Liver (tissue), 9 donors: ENCODE data around the gene NPW. TPM values are rescaled to one million over a fixed set of nuclear protein-coding genes. Genes with fewer than 3 reads are reported as not detected.

ENCODE experiments used
- DNase-seq: peaks from one replicate; pipeline ENCODE4 v3.0.0-alpha.2; 2017; ENCODE audit warnings: low spot score
- H3K27ac ChIP-seq, 2 donors: one replicate each; pipeline ENCODE4 v1.7.0; 2013; ENCODE audit warnings: inconsistent platforms in 2 of 2, low read length in 2 of 2, control low read depth in 1 of 2, low read depth in 1 of 2, mild to moderate bottlenecking in 1 of 2
- H3K27me3 ChIP-seq, 4 donors: one replicate each; pipeline versions ENCODE4 v1.6.1 to v1.7.0; 2013; ENCODE audit warnings: low read length in 3 of 4, inconsistent platforms in 1 of 4, mild to moderate bottlenecking in 1 of 4, moderate library complexity in 1 of 4; ENCODE audit not compliant: control insufficient read depth in 4 of 4, insufficient read depth in 4 of 4
- H3K36me3 ChIP-seq, 4 donors: one replicate each; pipeline versions ENCODE4 v1.6.1 to v1.7.0; 2013; ENCODE audit warnings: low read length in 3 of 4, mild to moderate bottlenecking in 3 of 4, low read depth in 1 of 4, moderate library complexity in 1 of 4; ENCODE audit not compliant: control insufficient read depth in 4 of 4, insufficient read depth in 3 of 4
- H3K4me1 ChIP-seq, 4 donors: one replicate each; pipeline versions ENCODE4 v1.6.1 to v1.7.0; 2013; ENCODE audit warnings: low read length in 3 of 4, mild to moderate bottlenecking in 3 of 4, moderate library complexity in 1 of 4; ENCODE audit not compliant: control insufficient read depth in 4 of 4, insufficient read depth in 4 of 4
- H3K4me3 ChIP-seq, 3 donors: one replicate each; pipeline versions ENCODE4 v1.6.1 to v1.7.0; 2013; ENCODE audit warnings: low read length in 3 of 3, control low read depth in 1 of 3, low read depth in 1 of 3, mild to moderate bottlenecking in 1 of 3
- H3K9ac ChIP-seq, 2 donors: one replicate each; pipeline ENCODE4 v1.7.0; 2013; ENCODE audit warnings: low read length in 2 of 2, mild to moderate bottlenecking in 2 of 2, moderate library complexity in 2 of 2, control low read depth in 1 of 2, low read depth in 1 of 2
- H3K9me3 ChIP-seq, 4 donors: one replicate each; pipeline versions ENCODE4 v1.6.1 to v1.7.0; 2013; ENCODE audit warnings: low read length in 3 of 4; ENCODE audit not compliant: control insufficient read depth in 4 of 4
- ATF3 ChIP-seq: IDR thresholded peaks from 2 replicates; pipeline ENCODE4 v1.6.1; 2016; ENCODE audit warnings: antibody characterized with exemption
- CTCF ChIP-seq: fragments of 150-350 bp; IDR thresholded peaks from 2 replicates; pipeline ENCODE4 v1.5.1; 2017; ENCODE audit warnings: improper control_type of control experiment, low read depth, low read length; ENCODE audit not compliant: missing input control
- FOXA1 ChIP-seq: IDR thresholded peaks from 2 replicates; pipeline ENCODE4 v1.6.1; 2016; ENCODE audit warnings: antibody characterized with exemption
- FOXA2 ChIP-seq: IDR thresholded peaks from 2 replicates; pipeline ENCODE4 v1.6.1; 2016; ENCODE audit warnings: antibody characterized with exemption
- GABPA ChIP-seq, 2 donors: IDR thresholded peaks in 1 of 2; conservative IDR thresholded peaks in 1 of 2; 2 replicates each; pipeline ENCODE4 v1.6.1; 2016; ENCODE audit warnings: antibody characterized with exemption in 2 of 2, mild to moderate bottlenecking in 1 of 2, moderate library complexity in 1 of 2
- HNF4A ChIP-seq, 2 donors: conservative IDR thresholded peaks; 2 replicates each; pipeline ENCODE4 v1.6.1; 2016; ENCODE audit warnings: antibody characterized with exemption in 2 of 2, mild to moderate bottlenecking in 2 of 2
- HNF4G ChIP-seq: IDR thresholded peaks from 2 replicates; pipeline ENCODE4 v1.6.1; 2016; ENCODE audit warnings: antibody characterized with exemption
- JUND ChIP-seq, 2 donors: IDR thresholded peaks; 2 replicates each; pipeline ENCODE4 v1.6.1; 2016; ENCODE audit warnings: antibody characterized with exemption in 2 of 2
- NR2F2 ChIP-seq: IDR thresholded peaks from 2 replicates; pipeline ENCODE4 v1.6.1; 2016; ENCODE audit warnings: antibody characterized with exemption
- RAD21 ChIP-seq, 2 donors: IDR thresholded peaks; 2 replicates each; pipeline ENCODE4 v1.6.1; 2016; ENCODE audit warnings: antibody characterized with exemption in 2 of 2, mild to moderate bottlenecking in 2 of 2
- RXRA ChIP-seq, 2 donors: IDR thresholded peaks; 2 replicates each; pipeline ENCODE4 v1.6.1; 2017 to 2018; ENCODE audit warnings: antibody characterized with exemption in 2 of 2, mild to moderate bottlenecking in 1 of 2
- SP1 ChIP-seq: IDR thresholded peaks from 2 replicates; pipeline ENCODE4 v1.6.1; 2018; ENCODE audit warnings: antibody characterized with exemption, mild to moderate bottlenecking
- YY1 ChIP-seq: IDR thresholded peaks from 2 replicates; pipeline ENCODE4 v1.6.1; 2016; ENCODE audit warnings: antibody characterized with exemption, mild to moderate bottlenecking
- ZBTB33 ChIP-seq: IDR thresholded peaks from 2 replicates; pipeline ENCODE4 v1.6.1; 2016; ENCODE audit warnings: antibody characterized with exemption
- WGBS: extraction: QIAGEN DNeasy Blood & Tissue Kit; methylation state at CpG from one replicate; pipeline ENCODE4 v1.1.7; 2013; 5-methylcytosine and 5-hydroxymethylcytosine counted together
- polyA plus RNA-seq, 2 donors: library from polyadenylated mRNA; stranded (reverse) in 1 of 2; unstranded in 1 of 2; fragments of 200-250 nt in 1 of 2; fragments of >200 nt in 1 of 2; fragmentation: Nextera tagmentation in 1 of 2; extraction: Ambion mirVana in 1 of 2; gene quantifications; one replicate each; pipeline versions ENCODE4 v1.2.1 to v1.2.3, GENCODE V29; 2013 to 2015
- total RNA-seq, 2 donors: library from RNA; depleted of rRNA; stranded (reverse); fragments of >200 nt; gene quantifications; one replicate each; pipeline ENCODE4 v1.2.3, GENCODE V29; 2014
- TF ChIP-seq, protein P1 (sequence below): IDR thresholded peaks from 2 replicates; pipeline ENCODE4 v1.6.1; 2016; ENCODE audit warnings: antibody characterized with exemption, mild to moderate bottlenecking
- donor health status: healthy.
- donor health status: healthy.
- donor health status: healthy.
- donor health status: healthy.
- donor health status: healthy.

NPW gene
- total and polyA plus RNA-seq, 4 donors, result 1.3 to 20.6 (median 9.1) TPM

- peak; percentile 99 for DNase-seq
- H3K36me3 ChIP-seq, result peaks cover 0 to 6% (median 3%) of the 10 kb centered on the region in 4 donors
- H3K4me1 ChIP-seq, result peaks cover 2 to 31% (median 17%) of the 10 kb centered on the region in 4 donors
- peak; percentile 17 for TF ChIP-seq SP1
- no peak for TF ChIP-seq JUND (IDR thresholded peaks at IDR 0.05)
- peaks cover 0 to 9% (median 4%) of the 10 kb centered on the region in 4 donors for H3K27me3 ChIP-seq
- H3K4me3 ChIP-seq, result peak overlapping the region in 2 of 3 donors; percentile 2 to 35
- no peak overlapping the region for H3K27ac ChIP-seq
- 11% methylated on average over 96 of the region's 96 CpGs for WGBS
- H3K9ac ChIP-seq, result no peak overlapping the region
- H3K9me3 ChIP-seq, result no peaks in the 10 kb centered on the region
Observed at GRCh38 chr16:1991948-1992703, 27.5 kb upstream of the NPW start.

DNA sequence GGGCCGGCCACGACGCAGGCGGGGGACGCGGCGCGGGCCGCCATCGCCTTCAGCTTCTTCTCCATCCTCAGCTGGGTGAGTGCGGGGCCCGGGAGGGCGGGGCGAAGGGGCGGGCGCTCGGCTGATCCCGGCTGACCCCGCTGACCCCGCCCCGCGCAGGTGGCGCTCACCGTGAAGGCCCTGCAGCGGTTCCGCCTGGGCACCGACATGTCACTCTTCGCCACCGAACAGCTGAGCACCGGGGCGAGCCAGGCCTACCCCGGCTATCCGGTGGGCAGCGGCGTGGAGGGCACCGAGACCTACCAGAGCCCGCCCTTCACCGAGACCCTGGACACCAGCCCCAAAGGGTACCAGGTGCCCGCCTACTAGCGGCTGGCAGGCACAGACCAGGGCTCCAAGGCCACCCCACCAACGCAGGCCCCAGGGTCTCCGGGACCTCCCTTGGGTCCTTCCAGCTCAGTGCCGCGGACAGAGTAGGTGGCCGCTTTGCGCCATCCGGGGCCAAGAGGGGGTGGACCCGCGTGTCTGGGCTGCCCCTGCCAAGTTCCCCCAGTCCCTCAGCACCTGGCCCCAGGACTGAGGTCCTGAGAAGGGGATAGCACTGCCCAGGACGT lies 26.8 kb upstream of the NPW start:
- Histone ChIP-seq H3K27ac (no peak overlapping the region), H3K36me3 (peaks cover 0 to 12% (median 7%) of the 10 kb centered on the region in 4 donors), H3K4me3 (no peak overlapping the region), H3K9ac (no peak overlapping the region), H3K4me1 (peaks cover 2 to 32% (median 17%) of the 10 kb centered on the region in 4 donors), H3K9me3 (no peaks in the 10 kb centered on the region), H3K27me3 (peaks cover 0 to 9% (median 4%) of the 10 kb centered on the region in 4 donors)
- no peak for TF ChIP-seq HNF4A (conservative IDR thresholded peaks at IDR 0.05)
- no peak for TF ChIP-seq FOXA2
- TF ChIP-seq HNF4G, result no peak
- TF ChIP-seq NR2F2, result no peak
- no peak for TF ChIP-seq YY1
- TF ChIP-seq, protein P1, sequence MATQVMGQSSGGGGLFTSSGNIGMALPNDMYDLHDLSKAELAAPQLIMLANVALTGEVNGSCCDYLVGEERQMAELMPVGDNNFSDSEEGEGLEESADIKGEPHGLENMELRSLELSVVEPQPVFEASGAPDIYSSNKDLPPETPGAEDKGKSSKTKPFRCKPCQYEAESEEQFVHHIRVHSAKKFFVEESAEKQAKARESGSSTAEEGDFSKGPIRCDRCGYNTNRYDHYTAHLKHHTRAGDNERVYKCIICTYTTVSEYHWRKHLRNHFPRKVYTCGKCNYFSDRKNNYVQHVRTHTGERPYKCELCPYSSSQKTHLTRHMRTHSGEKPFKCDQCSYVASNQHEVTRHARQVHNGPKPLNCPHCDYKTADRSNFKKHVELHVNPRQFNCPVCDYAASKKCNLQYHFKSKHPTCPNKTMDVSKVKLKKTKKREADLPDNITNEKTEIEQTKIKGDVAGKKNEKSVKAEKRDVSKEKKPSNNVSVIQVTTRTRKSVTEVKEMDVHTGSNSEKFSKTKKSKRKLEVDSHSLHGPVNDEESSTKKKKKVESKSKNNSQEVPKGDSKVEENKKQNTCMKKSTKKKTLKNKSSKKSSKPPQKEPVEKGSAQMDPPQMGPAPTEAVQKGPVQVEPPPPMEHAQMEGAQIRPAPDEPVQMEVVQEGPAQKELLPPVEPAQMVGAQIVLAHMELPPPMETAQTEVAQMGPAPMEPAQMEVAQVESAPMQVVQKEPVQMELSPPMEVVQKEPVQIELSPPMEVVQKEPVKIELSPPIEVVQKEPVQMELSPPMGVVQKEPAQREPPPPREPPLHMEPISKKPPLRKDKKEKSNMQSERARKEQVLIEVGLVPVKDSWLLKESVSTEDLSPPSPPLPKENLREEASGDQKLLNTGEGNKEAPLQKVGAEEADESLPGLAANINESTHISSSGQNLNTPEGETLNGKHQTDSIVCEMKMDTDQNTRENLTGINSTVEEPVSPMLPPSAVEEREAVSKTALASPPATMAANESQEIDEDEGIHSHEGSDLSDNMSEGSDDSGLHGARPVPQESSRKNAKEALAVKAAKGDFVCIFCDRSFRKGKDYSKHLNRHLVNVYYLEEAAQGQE, result no peak
- TF ChIP-seq ZBTB33, result no peak
- no peak for TF ChIP-seq CTCF
- no peak for TF ChIP-seq JUND (IDR thresholded peaks at IDR 0.05)
- no peak for TF ChIP-seq RAD21 (IDR thresholded peaks at IDR 0.05)
- no peak for TF ChIP-seq FOXA1
- TF ChIP-seq RXRA (IDR thresholded peaks at IDR 0.05), result no peak
- TF ChIP-seq ATF3, result no peak
- no peak for TF ChIP-seq SP1
- no peak for TF ChIP-seq GABPA (IDR thresholded peaks at IDR 0.05 in 1 of 2, conservative IDR thresholded peaks at IDR 0.05 in 1 of 2)
- 63% methylated on average over 50 of the region's 50 CpGs for WGBS
- DNase-seq, result no peak
